OCI-LY1 (cell line): ENCODE results near the gene TMEM204.

Source experiments
- H2AFZ ChIP-seq: fragments of 200-600 bp; sonication (generic), shearing (Covaris generic); 2 replicates; pipeline ENCODE4 v1.6.0; 2014; ENCODE audit warnings: antibody characterized with exemption, mild to moderate bottlenecking, low read length
- H3F3A ChIP-seq: fragments of 200-600 bp; sonication (generic), shearing (Covaris generic); 2 replicates; pipeline ENCODE4 v1.6.0; 2014; ENCODE audit warnings: mild to moderate bottlenecking, antibody characterized with exemption, low read length, moderate library complexity; ENCODE audit not compliant: insufficient read depth
- H3K27ac ChIP-seq: fragments of 200-600 bp; sonication (generic); 2 replicates; pipeline ENCODE4 v1.5.1; 2014; ENCODE audit warnings: low read length, mixed run types, mild to moderate bottlenecking, low read depth; ENCODE audit not compliant: poor library complexity, severe bottlenecking
- H3K27me3 ChIP-seq: fragments of 200-600 bp; sonication (generic); 2 replicates; pipeline ENCODE4 v1.6.0; 2014; ENCODE audit warnings: antibody characterized with exemption, mild to moderate bottlenecking, low read length, moderate library complexity; ENCODE audit not compliant: insufficient read depth
- H3K36me3 ChIP-seq: fragments of 200-600 bp; sonication (generic); 2 replicates; pipeline ENCODE4 v1.6.1; 2014; ENCODE audit warnings: mild to moderate bottlenecking, antibody characterized with exemption, low read length, moderate library complexity, mixed read lengths; ENCODE audit not compliant: insufficient read depth
- H3K4me1 ChIP-seq: fragments of 200-600 bp; sonication (generic); 2 replicates; pipeline ENCODE4 v1.5.1; 2014; ENCODE audit warnings: mild to moderate bottlenecking, low read length, moderate library complexity; ENCODE audit not compliant: insufficient read depth, severe bottlenecking
- H3K4me2 ChIP-seq: fragments of 200-600 bp; sonication (generic), shearing (Covaris generic); 2 replicates; pipeline ENCODE4 v1.6.1; 2014; ENCODE audit warnings: low read length
- H3K4me3 ChIP-seq: fragments of 200-600 bp; sonication (generic); 2 replicates; pipeline ENCODE4 v1.5.1; 2014; ENCODE audit warnings: low read length, low read depth, mild to moderate bottlenecking, mixed read lengths; ENCODE audit not compliant: poor library complexity, severe bottlenecking
- H3K79me2 ChIP-seq: fragments of 200-600 bp; shearing (Covaris generic); 2 replicates; pipeline ENCODE4 v1.6.1; 2016; ENCODE audit warnings: mixed run types, low read length, mixed read lengths; ENCODE audit not compliant: insufficient read depth
- H3K9ac ChIP-seq: fragments of 200-600 bp; sonication (generic), shearing (Covaris generic); 2 replicates; pipeline ENCODE4 v1.6.1; 2014; ENCODE audit warnings: mild to moderate bottlenecking, low read length, mixed read lengths
- H3K9me2 ChIP-seq: fragments of 200-600 bp; sonication (generic), shearing (Covaris generic); 2 replicates; pipeline ENCODE4 v1.6.1; 2014; ENCODE audit warnings: low read depth, mild to moderate bottlenecking, low read length, mixed read lengths
- H3K9me3 ChIP-seq: fragments of 200-600 bp; shearing (Covaris generic); 2 replicates; pipeline ENCODE4 v1.6.1; 2014; ENCODE audit warnings: low read length, mixed read lengths
- H4K20me1 ChIP-seq: fragments of 200-600 bp; sonication (generic), shearing (Covaris generic); 2 replicates; pipeline ENCODE4 v1.6.0; 2016; ENCODE audit warnings: mild to moderate bottlenecking, low read length; ENCODE audit not compliant: insufficient read depth
- EZH2 ChIP-seq: fragments of 200-600 bp; sonication (generic), shearing (Covaris generic); IDR thresholded peaks from 2 replicates; pipeline ENCODE4 v1.8.0; 2017; ENCODE audit warnings: borderline replicate concordance, mixed run types, mild to moderate bottlenecking, antibody characterized with exemption, low read length, moderate library complexity, mixed read lengths
- TF ChIP-seq, protein P1 (sequence below): fragments of 200-600 bp; sonication (generic), shearing (Covaris generic); IDR thresholded peaks from 2 replicates; pipeline ENCODE4 v1.5.1; 2017; ENCODE audit warnings: mild to moderate bottlenecking, antibody characterized with exemption, low read length, moderate library complexity, mixed read lengths

TMEM204 gene

DNA sequence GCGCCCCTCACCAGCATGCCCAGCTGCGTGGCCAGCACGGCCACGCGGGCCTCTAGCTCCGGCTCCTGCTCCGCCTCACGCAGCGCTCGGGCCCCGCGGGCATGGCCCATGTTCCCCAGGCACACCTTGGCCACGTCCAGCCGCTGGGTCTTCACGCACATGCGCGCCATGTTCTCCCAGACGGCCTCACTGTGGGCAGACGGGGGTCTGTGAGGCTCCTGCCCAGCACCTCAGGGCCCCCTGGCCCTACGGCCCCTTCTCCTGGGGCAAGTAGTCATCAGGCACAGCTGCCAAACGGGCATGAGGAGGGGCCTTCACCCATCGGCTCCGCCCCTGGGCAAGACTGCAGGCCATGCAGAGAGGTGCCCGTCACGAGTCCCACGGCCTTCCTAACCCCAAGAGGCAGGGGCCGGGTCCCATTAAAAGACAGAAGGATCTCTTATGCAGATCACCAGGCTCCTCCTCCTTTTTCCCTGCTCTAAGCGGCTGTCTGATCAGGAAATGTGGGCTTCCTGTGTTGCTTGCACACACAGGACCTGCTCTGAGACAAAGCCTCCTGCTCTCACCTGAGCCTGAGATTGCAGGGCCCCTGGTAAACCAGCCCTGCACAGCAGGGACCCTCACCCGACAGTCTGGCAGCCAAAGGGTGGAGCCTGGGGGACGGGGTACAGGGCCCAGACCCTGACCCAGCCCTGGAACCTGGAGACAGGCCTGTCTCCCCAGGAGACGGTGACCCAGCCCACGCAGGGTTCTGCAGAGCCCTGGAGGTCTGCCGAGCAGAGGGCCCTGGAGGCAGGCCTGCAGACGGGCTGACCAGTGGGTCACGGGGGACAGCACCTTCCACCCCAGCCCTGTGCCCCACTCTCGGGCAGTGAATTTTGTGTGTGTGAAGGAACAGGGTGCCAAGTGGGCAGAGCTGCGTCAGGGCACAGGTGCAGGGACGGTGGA, 6.6 kb upstream of the TMEM204 start:
- TF ChIP-seq, protein P1, sequence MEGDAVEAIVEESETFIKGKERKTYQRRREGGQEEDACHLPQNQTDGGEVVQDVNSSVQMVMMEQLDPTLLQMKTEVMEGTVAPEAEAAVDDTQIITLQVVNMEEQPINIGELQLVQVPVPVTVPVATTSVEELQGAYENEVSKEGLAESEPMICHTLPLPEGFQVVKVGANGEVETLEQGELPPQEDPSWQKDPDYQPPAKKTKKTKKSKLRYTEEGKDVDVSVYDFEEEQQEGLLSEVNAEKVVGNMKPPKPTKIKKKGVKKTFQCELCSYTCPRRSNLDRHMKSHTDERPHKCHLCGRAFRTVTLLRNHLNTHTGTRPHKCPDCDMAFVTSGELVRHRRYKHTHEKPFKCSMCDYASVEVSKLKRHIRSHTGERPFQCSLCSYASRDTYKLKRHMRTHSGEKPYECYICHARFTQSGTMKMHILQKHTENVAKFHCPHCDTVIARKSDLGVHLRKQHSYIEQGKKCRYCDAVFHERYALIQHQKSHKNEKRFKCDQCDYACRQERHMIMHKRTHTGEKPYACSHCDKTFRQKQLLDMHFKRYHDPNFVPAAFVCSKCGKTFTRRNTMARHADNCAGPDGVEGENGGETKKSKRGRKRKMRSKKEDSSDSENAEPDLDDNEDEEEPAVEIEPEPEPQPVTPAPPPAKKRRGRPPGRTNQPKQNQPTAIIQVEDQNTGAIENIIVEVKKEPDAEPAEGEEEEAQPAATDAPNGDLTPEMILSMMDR, result no peak
- no peak for TF ChIP-seq EZH2

DNA sequence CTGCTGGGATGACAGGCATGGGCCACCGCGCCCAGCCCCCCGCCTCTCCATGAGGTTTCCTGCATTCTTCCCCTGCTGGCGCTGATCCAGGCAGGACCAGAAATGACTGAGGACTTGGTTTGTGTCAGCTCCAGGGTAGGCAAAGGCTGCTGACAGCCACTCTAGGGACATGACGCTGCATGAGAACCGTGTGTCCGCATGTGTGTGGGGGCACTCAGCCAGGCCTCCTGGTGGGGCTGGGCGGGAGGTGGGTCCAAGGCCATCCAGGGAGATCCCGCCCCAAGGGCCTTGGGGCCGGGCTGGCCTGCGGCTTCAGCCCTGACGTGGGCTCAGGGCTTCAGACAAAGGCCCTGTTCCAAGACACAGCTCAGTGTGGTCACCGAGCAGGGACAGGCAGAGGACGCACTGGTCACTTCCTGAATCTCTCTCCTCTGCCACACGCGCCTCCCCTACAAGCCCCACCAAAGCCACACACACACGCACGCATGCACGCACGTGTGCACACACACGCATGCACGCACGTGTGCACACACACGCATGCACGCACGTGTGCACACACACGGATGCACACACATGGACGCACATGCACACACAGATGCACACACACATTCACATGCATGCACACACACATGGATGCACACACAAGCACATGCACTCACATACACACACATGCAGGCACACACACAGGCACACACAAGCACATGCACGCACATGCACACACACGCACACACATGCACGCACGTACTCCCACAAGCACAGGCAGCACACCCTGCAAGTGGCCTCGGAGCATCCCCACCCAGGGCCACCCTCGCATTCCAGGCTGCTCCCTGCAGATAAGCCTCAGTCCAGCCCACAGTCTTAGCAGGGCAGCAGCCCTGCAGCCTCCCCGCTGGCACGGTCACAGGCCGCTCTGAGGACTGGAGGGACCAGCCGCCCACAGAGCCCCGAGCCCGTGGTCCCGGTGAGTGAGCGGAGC, 5.3 kb upstream of the TMEM204 start:
- H3K27me3 ChIP-seq, result no peaks in the 10 kb centered on the region
- H3K9me3 ChIP-seq, result no peaks in the 10 kb centered on the region
- H3K4me2 ChIP-seq, result no peak overlapping the region
- H3K4me1 ChIP-seq, result no peaks in the 10 kb centered on the region
- H3K27ac ChIP-seq, result no peak overlapping the region
- H3F3A ChIP-seq, result no peaks in the 10 kb centered on the region
- no peaks in the 10 kb centered on the region for H3K36me3 ChIP-seq
- no peaks in the 10 kb centered on the region for H4K20me1 ChIP-seq
- TF ChIP-seq EZH2, result no peak
- TF ChIP-seq, protein P1, result no peak
- no peak overlapping the region for H3K4me3 ChIP-seq
- no peaks in the 10 kb centered on the region for H3K9me2 ChIP-seq
- H3K9ac ChIP-seq, result no peak overlapping the region
- no peaks in the 10 kb centered on the region for H3K79me2 ChIP-seq
- no peak overlapping the region for H2AFZ ChIP-seq

More for the DNA sequence above, 6.6 kb upstream of the TMEM204 start:
- Histone ChIP-seq H3K27me3 (no peaks in the 10 kb centered on the region), H3K9ac (no peak overlapping the region), H4K20me1 (no peaks in the 10 kb centered on the region), H3K4me1 (no peaks in the 10 kb centered on the region), H3K4me2 (no peak overlapping the region), H3K36me3 (no peaks in the 10 kb centered on the region), H2AFZ (no peak overlapping the region), H3K27ac (no peak overlapping the region), H3K9me2 (no peaks in the 10 kb centered on the region), H3K4me3 (no peak overlapping the region), H3K79me2 (no peaks in the 10 kb centered on the region), H3K9me3 (no peaks in the 10 kb centered on the region), H3F3A (no peaks in the 10 kb centered on the region)

DNA sequence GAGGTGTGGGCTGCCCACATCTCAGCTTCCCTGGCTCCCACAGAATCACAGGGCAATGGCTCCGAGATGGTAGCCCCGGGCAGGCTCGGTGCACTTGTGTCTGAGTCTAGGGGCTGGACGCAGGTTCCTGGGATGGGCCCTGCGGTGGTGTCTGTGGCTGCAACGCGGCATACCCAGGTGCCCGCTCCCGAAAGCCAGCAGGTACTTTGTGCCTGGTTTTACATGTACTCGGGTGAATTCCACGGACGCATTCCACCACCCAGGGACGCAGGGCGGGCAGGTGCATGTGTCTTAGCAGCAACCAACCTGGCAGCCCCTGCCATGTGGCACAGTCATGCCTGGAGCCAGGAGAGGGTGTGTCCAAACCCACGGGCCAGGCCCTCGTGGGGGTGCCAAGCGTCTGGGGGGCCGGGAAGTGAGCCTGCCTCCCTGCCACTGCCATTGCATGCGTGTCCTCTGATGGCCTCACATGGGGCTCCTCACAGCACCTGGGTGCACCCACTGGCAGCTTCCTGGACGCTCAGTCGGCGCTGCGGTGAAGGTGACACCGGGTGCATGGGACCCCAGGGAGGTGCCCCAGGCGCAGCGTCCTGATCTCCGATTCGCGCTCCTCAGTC, 4.4 kb upstream of the TMEM204 start:
- no peaks in the 10 kb centered on the region for H3F3A ChIP-seq
- H3K9me3 ChIP-seq, result no peaks in the 10 kb centered on the region
- H4K20me1 ChIP-seq, result no peaks in the 10 kb centered on the region
- no peak overlapping the region for H3K27ac ChIP-seq
- H3K27me3 ChIP-seq, result no peaks in the 10 kb centered on the region
- H3K4me3 ChIP-seq, result no peak overlapping the region
- H2AFZ ChIP-seq, result no peak overlapping the region
- no peaks in the 10 kb centered on the region for H3K4me1 ChIP-seq
- TF ChIP-seq, protein P1, result no peak
- TF ChIP-seq EZH2, result no peak
- no peaks in the 10 kb centered on the region for H3K9me2 ChIP-seq
- H3K4me2 ChIP-seq, result no peak overlapping the region
- H3K36me3 ChIP-seq, result no peaks in the 10 kb centered on the region
- H3K79me2 ChIP-seq, result no peaks in the 10 kb centered on the region
- no peak overlapping the region for H3K9ac ChIP-seq
